Measurements from ENCODE around the gene OVAAL. TPM values are rescaled to one million over a fixed set of nuclear protein-coding genes. Genes with fewer than 3 reads are reported as not detected.

The OVAAL gene
- total and polyA plus RNA-seq, 2 donors (not counting 3 experiments of a cell fraction or from before 2014, with no cell fraction given): 0.04 TPM; not detected in 1

DNA sequence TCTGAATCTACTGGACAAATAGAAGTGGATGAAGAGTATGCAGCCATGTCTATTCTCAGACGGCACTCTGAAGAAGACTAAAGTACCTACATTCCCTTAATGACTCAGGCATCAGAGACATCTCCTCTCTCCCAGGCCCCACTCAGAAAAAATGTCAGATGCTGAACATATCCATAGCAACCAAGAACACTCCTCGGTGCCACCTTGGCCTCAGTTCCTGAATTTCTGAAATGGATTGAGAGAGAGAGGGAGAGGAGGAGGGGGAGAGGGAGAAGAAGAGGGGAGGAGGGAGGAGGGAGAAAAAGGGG is 16.0 kb upstream of the OVAAL start:
- no peak overlapping the region for H2AFZ ChIP-seq (ENCODE audit: low read depth, low read length)
- H3K9me1 ChIP-seq (replicated peaks; ENCODE audit: control insufficient read depth, extremely low read depth, insufficient read depth, low read length): no peaks in the 10 kb centered on the region
- no peak overlapping the region for H3K4me3 ChIP-seq (replicated peaks in 1 of 3; ENCODE audit: insufficient read depth in 1 of 3, low read depth in 1 of 3, low read length in 3 of 3)
- no peak overlapping the region for H3K4me2 ChIP-seq (ENCODE audit: insufficient read depth, low read length)
- no peaks in the 10 kb centered on the region for H3K9me3 ChIP-seq (replicated peaks; ENCODE audit: control insufficient read depth, insufficient read depth, low read length)
- no peaks in the 10 kb centered on the region for H3K36me3 ChIP-seq (ENCODE audit: control insufficient read depth in 2 of 2, extremely low read depth in 1 of 2, insufficient read depth in 2 of 2, low read length in 2 of 2)
- H4K20me1 ChIP-seq (replicated peaks; ENCODE audit: control insufficient read depth, extremely low read depth, insufficient read depth, low read length): no peaks in the 10 kb centered on the region
- dilution Hi-C loops (cut with MboI; ENCODE audit: extremely low pct_ligation_motif_present, low sequenced_read_pairs) (no loop called here), intact Hi-C loops (cut with micrococcal nuclease) (no loop called here)
- ChIA-PET POLR2A (no interaction called here), CTCF (interaction anchor here (0.8 kb wide), 1 partner anchor 17 kb away, joined by 3 read pairs; no protein-coding TSS in a partner anchor)
- H3K27ac ChIP-seq (ENCODE audit: insufficient read depth, low read depth, low read length): no peak overlapping the region
- BruUV-seq (replicated peaks): no TSS peak
- H3K9ac ChIP-seq (replicated peaks; ENCODE audit: extremely low read depth, insufficient read depth, low read length): no peak overlapping the region
- TF ChIP-seq POLR2AphosphoS5 (IDR thresholded peaks at IDR 0.05; ENCODE audit: insufficient read depth, low read depth, low read length) (no peak), MYC (IDR thresholded peaks at IDR 0.05; ENCODE audit: low read depth, low read length) (no peak), POLR2A (IDR thresholded peaks at IDR 0.05; ENCODE audit: low read depth, low read length) (no peak), FOS (IDR thresholded peaks at IDR 0.05; ENCODE audit: borderline replicate concordance, insufficient read depth, low read length) (no peak), EZH2 (IDR thresholded peaks at IDR 0.05; ENCODE audit: borderline replicate concordance, low read depth, low read length, severe bottlenecking) (no peak), JUN (IDR thresholded peaks at IDR 0.05; ENCODE audit: borderline replicate concordance, insufficient read depth, insufficient read length, low read depth) (no peak), GATA2 (IDR thresholded peaks at IDR 0.05; ENCODE audit: insufficient read depth, insufficient read length, low read depth, low read length) (no peak)
- TF ChIP-seq, protein P1, sequence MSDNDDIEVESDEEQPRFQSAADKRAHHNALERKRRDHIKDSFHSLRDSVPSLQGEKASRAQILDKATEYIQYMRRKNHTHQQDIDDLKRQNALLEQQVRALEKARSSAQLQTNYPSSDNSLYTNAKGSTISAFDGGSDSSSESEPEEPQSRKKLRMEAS (IDR thresholded peaks at IDR 0.05; ENCODE audit: insufficient read depth, insufficient read length): no peak
- TF ChIP-seq, protein P2, sequence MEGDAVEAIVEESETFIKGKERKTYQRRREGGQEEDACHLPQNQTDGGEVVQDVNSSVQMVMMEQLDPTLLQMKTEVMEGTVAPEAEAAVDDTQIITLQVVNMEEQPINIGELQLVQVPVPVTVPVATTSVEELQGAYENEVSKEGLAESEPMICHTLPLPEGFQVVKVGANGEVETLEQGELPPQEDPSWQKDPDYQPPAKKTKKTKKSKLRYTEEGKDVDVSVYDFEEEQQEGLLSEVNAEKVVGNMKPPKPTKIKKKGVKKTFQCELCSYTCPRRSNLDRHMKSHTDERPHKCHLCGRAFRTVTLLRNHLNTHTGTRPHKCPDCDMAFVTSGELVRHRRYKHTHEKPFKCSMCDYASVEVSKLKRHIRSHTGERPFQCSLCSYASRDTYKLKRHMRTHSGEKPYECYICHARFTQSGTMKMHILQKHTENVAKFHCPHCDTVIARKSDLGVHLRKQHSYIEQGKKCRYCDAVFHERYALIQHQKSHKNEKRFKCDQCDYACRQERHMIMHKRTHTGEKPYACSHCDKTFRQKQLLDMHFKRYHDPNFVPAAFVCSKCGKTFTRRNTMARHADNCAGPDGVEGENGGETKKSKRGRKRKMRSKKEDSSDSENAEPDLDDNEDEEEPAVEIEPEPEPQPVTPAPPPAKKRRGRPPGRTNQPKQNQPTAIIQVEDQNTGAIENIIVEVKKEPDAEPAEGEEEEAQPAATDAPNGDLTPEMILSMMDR (IDR thresholded peaks at IDR 0.05; ENCODE audit: extremely low read depth in 1 of 2, insufficient read depth in 1 of 2, low read depth in 1 of 2, low read length in 2 of 2): no peak
- H3K27me3 ChIP-seq (ENCODE audit: control insufficient read depth in 2 of 2, insufficient read depth in 2 of 2, low read length in 2 of 2): peaks cover 4 to 8% of the 10 kb centered on the region in 2 experiments
- no peaks in the 10 kb centered on the region for H3K4me1 ChIP-seq (ENCODE audit: control insufficient read depth, extremely low read depth, insufficient read depth, low read length)
- H3K79me2 ChIP-seq (ENCODE audit: control insufficient read depth, insufficient read depth, low read length): no peaks in the 10 kb centered on the region
- no peak for FAIRE-seq
- no peak for DNase-seq (ENCODE audit: low read depth, low spot score)
